ENCODE measurements around the gene EPAS1. TPM values are rescaled to one million over a fixed set of nuclear protein-coding genes. Genes with fewer than 3 reads are reported as not detected.

EPAS1 gene
- total and polyA plus RNA-seq, 2 of the 13 experiments (the other 11 are each of a cell fraction or from before 2014, with no cell fraction given), result 47.1 to 182 TPM

- TF ChIP-seq REST (IDR thresholded peaks at IDR 0.05; ENCODE audit: borderline replicate concordance in 1 of 2, low read depth in 1 of 2, low read length in 2 of 2), result no peak; a peak in 1 of 4 replicates
- TF ChIP-seq AKNA (CRISPR knock-in tag; IDR thresholded peaks at IDR 0.05; ENCODE audit: borderline replicate concordance), result no peak
- TF ChIP-seq IRF2 (CRISPR knock-in tag; IDR thresholded peaks at IDR 0.05), result no peak
- no peak for TF ChIP-seq HOXA3 (CRISPR knock-in tag; IDR thresholded peaks at IDR 0.05)
- TF ChIP-seq ZNF331 (CRISPR knock-in tag; IDR thresholded peaks at IDR 0.05), result no peak
- peak; percentile 6; the same call in 1 of the 2 replicates for TF ChIP-seq PATZ1 (CRISPR knock-in tag; IDR thresholded peaks at IDR 0.05)
- TF ChIP-seq ZFP36L2 (CRISPR knock-in tag; IDR thresholded peaks at IDR 0.05), result peak; percentile 8; the same call in 1 of the 2 replicates
- TF ChIP-seq KMT2B (CRISPR knock-in tag; IDR thresholded peaks at IDR 0.05), result no peak
- TF ChIP-seq ZBTB7B (CRISPR knock-in tag; IDR thresholded peaks at IDR 0.05), result 0 out of 2 replicates have a peak, but pooled peaks have one; percentile 2
- TF ChIP-seq MEF2D (CRISPR knock-in tag; IDR thresholded peaks at IDR 0.05), result no peak
- no peak for TF ChIP-seq MAFG (CRISPR knock-in tag; IDR thresholded peaks at IDR 0.05)
- TF ChIP-seq ZNF496 (CRISPR knock-in tag; IDR thresholded peaks at IDR 0.05; ENCODE audit: insufficient replicate concordance), result no peak
- TF ChIP-seq DR1 (CRISPR knock-in tag; IDR thresholded peaks at IDR 0.05), result no peak
- no peak for TF ChIP-seq MED1 (CRISPR knock-in tag; IDR thresholded peaks at IDR 0.05)
- TF ChIP-seq ASH2L (IDR thresholded peaks at IDR 0.05; ENCODE audit: insufficient read length, low read depth, low read length), result no peak
- TF ChIP-seq MLXIP (CRISPR knock-in tag; IDR thresholded peaks at IDR 0.05; ENCODE audit: borderline replicate concordance), result no peak
- TF ChIP-seq ZNF234 (CRISPR knock-in tag; conservative IDR thresholded peaks at IDR 0.05), result no peak
- no peak for TF ChIP-seq ZNF143 (CRISPR knock-in tag; IDR thresholded peaks at IDR 0.05)
These were observed 990 bp downstream of the EPAS1 start (continued) for GRCh38 chr2:46298272-46298521.
